RWPE2 (cell line): ENCODE data around the gene USP6.

ENCODE experiments used
- ATAC-seq: fragments of 200-7000 bp; cut with Tn5 transposase; 3 replicates; pipeline ENCODE4 v1.9.1; 2021; ENCODE audit warnings: low read depth
- DNase-seq: peaks from one replicate; pipeline ENCODE4 v3.0.0-alpha.2; 2020; ENCODE audit warnings: low spot score
- H3K27ac ChIP-seq: fragments of 450-650 bp; 2 replicates; pipeline ENCODE4 v1.5.1; 2017; ENCODE audit warnings: mild to moderate bottlenecking; ENCODE audit not compliant: poor library complexity, severe bottlenecking
- H3K27me3 ChIP-seq: fragments of 250-450 bp; sonication (Bioruptor Pico); 2 replicates; pipeline ENCODE4 v1.5.1; 2021; ENCODE audit warnings: mild to moderate bottlenecking, moderate library complexity; ENCODE audit not compliant: insufficient read depth, poor library complexity, severe bottlenecking
- H3K36me3 ChIP-seq: fragments of 250-450 bp; sonication (Bioruptor Pico); 2 replicates; pipeline ENCODE4 v1.5.1; 2020; ENCODE audit warnings: low read depth, mild to moderate bottlenecking, moderate library complexity
- H3K4me1 ChIP-seq: fragments of 250-450 bp; sonication (Bioruptor Pico); 2 replicates; pipeline ENCODE4 v1.5.1; 2021; ENCODE audit warnings: mild to moderate bottlenecking, moderate library complexity; ENCODE audit not compliant: insufficient read depth, poor library complexity, severe bottlenecking
- H3K4me3 ChIP-seq: fragments of 250-450 bp; sonication (Bioruptor Pico); 2 replicates; pipeline ENCODE4 v1.5.1; 2021; ENCODE audit warnings: mild to moderate bottlenecking, moderate library complexity; ENCODE audit not compliant: severe bottlenecking
- H3K9me3 ChIP-seq: fragments of 250-450 bp; sonication (Bioruptor Pico); 2 replicates; pipeline ENCODE4 v1.5.1; 2021; ENCODE audit warnings: mild to moderate bottlenecking, moderate library complexity; ENCODE audit not compliant: severe bottlenecking
- TF ChIP-seq, protein P1 (sequence below): fragments of 450-650 bp; IDR thresholded peaks from one replicate; pipeline ENCODE4 v1.5.1; 2017; ENCODE audit warnings: mild to moderate bottlenecking, moderate library complexity; ENCODE audit not compliant: poor library complexity, severe bottlenecking

USP6 gene

GRCh38 chr17:5078106-5079028 lies 37.5 kb upstream of the USP6 start, which contains the start of gene ZFP3:
Gene ZFP3 (plus strand): TSS chr17:5078467. CDS start chr17:5091505, 13,038 bp downstream.
- Histone ChIP-seq H3K4me1 (no peaks in the 10 kb centered on the region), H3K4me3 (peak within 1 kb of the TSS; percentile 47), H3K27me3 (no peaks in the 10 kb centered on the region), H3K36me3 (no peaks in the 10 kb centered on the region), H3K9me3 (no peaks in the 10 kb centered on the region), H3K27ac (peak within 1 kb of the TSS; percentile 4)
- TF ChIP-seq, protein P1, sequence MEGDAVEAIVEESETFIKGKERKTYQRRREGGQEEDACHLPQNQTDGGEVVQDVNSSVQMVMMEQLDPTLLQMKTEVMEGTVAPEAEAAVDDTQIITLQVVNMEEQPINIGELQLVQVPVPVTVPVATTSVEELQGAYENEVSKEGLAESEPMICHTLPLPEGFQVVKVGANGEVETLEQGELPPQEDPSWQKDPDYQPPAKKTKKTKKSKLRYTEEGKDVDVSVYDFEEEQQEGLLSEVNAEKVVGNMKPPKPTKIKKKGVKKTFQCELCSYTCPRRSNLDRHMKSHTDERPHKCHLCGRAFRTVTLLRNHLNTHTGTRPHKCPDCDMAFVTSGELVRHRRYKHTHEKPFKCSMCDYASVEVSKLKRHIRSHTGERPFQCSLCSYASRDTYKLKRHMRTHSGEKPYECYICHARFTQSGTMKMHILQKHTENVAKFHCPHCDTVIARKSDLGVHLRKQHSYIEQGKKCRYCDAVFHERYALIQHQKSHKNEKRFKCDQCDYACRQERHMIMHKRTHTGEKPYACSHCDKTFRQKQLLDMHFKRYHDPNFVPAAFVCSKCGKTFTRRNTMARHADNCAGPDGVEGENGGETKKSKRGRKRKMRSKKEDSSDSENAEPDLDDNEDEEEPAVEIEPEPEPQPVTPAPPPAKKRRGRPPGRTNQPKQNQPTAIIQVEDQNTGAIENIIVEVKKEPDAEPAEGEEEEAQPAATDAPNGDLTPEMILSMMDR, result no peak
- ATAC-seq (peak; percentile 90), DNase-seq (peak; percentile 74)

- Histone ChIP-seq H3K27ac (no peak overlapping the region), H3K36me3 (no peaks in the 10 kb centered on the region), H3K4me3 (no peak overlapping the region), H3K27me3 (no peaks in the 10 kb centered on the region), H3K4me1 (no peaks in the 10 kb centered on the region), H3K9me3 (no peaks in the 10 kb centered on the region)
- ATAC-seq (no peak), DNase-seq (no peak)
- TF ChIP-seq, protein P1, result no peak
These were observed 35.2 kb upstream of the USP6 start for GRCh38 chr17:5080591-5080990.

DNA sequence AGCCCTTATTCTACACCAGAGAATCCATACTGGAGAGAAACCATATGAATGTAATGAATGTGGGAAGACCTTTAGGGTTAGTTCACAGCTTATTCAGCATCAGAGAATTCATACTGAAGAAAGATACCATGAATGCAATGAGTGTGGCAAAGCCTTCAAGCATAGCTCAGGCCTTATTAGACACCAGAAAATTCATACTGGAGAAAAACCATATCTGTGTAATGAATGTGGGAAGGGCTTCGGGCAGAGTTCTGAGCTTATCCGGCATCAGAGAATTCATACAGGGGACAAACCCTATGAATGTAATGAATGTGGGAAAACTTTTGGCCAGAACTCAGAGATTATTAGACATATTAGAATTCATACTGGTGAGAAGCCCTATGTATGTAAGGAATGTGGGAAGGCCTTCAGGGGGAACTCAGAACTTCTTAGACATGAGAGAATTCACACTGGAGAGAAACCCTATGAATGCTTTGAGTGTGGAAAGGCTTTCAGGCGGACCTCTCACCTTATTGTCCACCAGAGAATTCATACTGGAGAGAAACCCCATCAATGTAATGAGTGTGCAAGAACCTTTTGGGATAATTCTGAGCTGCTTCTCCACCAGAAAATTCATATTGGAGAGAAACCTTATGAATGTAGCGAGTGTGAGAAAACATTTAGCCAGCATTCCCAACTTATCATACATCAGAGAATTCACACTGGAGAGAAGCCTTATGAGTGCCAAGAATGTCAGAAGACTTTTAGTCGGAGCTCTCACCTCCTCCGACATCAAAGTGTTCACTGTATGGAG lies 23.4 kb upstream of the USP6 start:
- no peak for DNase-seq
- peaks cover 4% of the 10 kb centered on the region for H3K27me3 ChIP-seq
- ATAC-seq, result no peak

DNA sequence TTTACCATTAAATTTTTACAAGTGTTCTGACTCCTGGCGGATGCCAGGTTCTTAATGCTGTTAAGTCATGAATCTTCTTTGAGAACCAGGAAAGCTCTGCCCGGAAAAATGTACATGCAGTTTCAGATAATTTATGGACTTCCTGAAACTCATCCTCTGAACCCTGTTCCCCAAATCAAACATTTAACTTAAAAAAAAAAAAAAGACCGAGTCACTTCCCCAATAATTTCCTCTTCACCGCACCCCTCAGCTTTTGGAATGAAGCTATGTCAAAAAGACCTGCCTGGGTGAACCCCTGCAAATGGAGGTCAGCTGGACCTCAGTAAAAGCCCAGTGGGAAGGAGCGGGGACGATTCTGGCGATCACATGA lies 19.1 kb upstream of the USP6 start:
- Histone ChIP-seq H3K27me3 (peaks cover 4% of the 10 kb centered on the region), H3K9me3 (peaks cover 40% of the 10 kb centered on the region), H3K27ac (no peak overlapping the region), H3K4me1 (no peaks in the 10 kb centered on the region), H3K4me3 (no peak overlapping the region), H3K36me3 (0 out of 2 replicates have a peak, but pooled peaks cover 4% of the 10 kb centered on the region)
- TF ChIP-seq, protein P1, result no peak
- DNase-seq (no peak), ATAC-seq (no peak)

More for the DNA sequence above, 23.4 kb upstream of the USP6 start:
- TF ChIP-seq, protein P1, result no peak
- Histone ChIP-seq H3K27ac (no peak overlapping the region), H3K4me1 (no peaks in the 10 kb centered on the region), H3K4me3 (no peak overlapping the region), H3K9me3 (peaks cover 48% of the 10 kb centered on the region), H3K36me3 (peaks cover 26% of the 10 kb centered on the region; the same call in 1 of the 2 replicates)
